ENCODE data around the gene ANKEF1. TPM values are rescaled to one million over a fixed set of nuclear protein-coding genes. Genes with fewer than 3 reads are reported as not detected.

The ANKEF1 gene
- polyA plus RNA-seq, 1 donor (not counting 4 experiments of a cell fraction or from before 2014, with no cell fraction given), result 12.4 TPM

DNA sequence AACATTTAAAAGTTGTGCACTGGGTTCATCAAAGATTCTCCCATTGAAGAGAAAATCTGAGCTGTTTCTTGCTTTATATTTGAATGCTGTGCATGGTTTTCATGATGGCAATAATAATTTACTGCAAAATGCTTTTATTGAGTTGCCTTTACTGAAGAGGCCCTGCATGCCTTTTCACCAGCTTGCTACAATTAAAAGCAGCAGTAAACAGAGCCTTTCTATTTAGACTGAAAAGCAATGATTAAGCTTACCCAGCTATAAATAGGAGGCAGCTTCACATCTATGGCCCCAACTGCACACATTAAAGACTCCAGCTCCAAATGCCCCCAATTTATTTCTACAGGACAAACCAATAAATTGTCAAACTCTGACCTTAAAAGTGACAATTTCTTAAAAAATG is 70.3 kb downstream of the ANKEF1 start:
- TF ChIP-seq CTCF (optimal IDR thresholded peaks at IDR 0.05 in 1 of 3, IDR thresholded peaks at IDR 0.05 in 1 of 3, conservative IDR thresholded peaks at IDR 0.05 in 1 of 3; ENCODE audit: extremely low read depth in 1 of 3, insufficient read depth in 2 of 3, low read length in 3 of 3), result no peak
- Histone ChIP-seq H3K27ac (ENCODE audit: control insufficient read depth, insufficient read depth, low read length) (no peak overlapping the region), H3K36me3 (ENCODE audit: control insufficient read depth in 2 of 2, extremely low read depth in 1 of 2, insufficient read depth in 2 of 2, low read length in 2 of 2) (no peaks in the 10 kb centered on the region)

More for the DNA sequence above, 70.3 kb downstream of the ANKEF1 start:
- dilution Hi-C loops (cut with MboI; ENCODE audit: extremely low pct_ligation_motif_present, low sequenced_read_pairs), result no loop called here
- no peaks in the 10 kb centered on the region for H3K79me2 ChIP-seq (ENCODE audit: control insufficient read depth, insufficient read depth, low read length)
- H2AFZ ChIP-seq (ENCODE audit: control insufficient read depth, low read length), result no peak overlapping the region
- no peak overlapping the region for H3K4me3 ChIP-seq (ENCODE audit: control insufficient read depth in 2 of 3, extremely low read depth in 1 of 3, insufficient read depth in 2 of 3, low read depth in 1 of 3, low read length in 3 of 3)
- peaks cover 6% of the 10 kb centered on the region for H3K4me1 ChIP-seq (ENCODE audit: control insufficient read depth, extremely low read depth, insufficient read depth, low read length)
- no peak for FAIRE-seq
- H3K9me1 ChIP-seq (ENCODE audit: control insufficient read depth, extremely low read depth, insufficient read depth, low read length), result no peaks in the 10 kb centered on the region
- H3K27me3 ChIP-seq (ENCODE audit: control insufficient read depth, extremely low read depth, insufficient read depth, low read length), result no peaks in the 10 kb centered on the region
- no peak for DNase-seq (ENCODE audit: low read depth, low spot score)
- no peak overlapping the region for H3K4me2 ChIP-seq (ENCODE audit: control insufficient read depth, extremely low read depth, insufficient read depth, low read depth, low read length)
- H3K9ac ChIP-seq (ENCODE audit: control insufficient read depth, extremely low read depth, insufficient read depth, low read length), result no peak overlapping the region
- no peaks in the 10 kb centered on the region for H3K9me3 ChIP-seq (ENCODE audit: control insufficient read depth, low read depth, low read length)
- H4K20me1 ChIP-seq (ENCODE audit: control insufficient read depth, extremely low read depth, insufficient read depth, low read length), result no peaks in the 10 kb centered on the region

Small RNA genes lying within 50 kb of the gene (small RNA-seq; reads per million reads assigned to genes)
- 0 reads per million in 3 experiments for gene RF00017 (ENCODE audit: insufficient read length in 3 of 3, low read depth in 3 of 3, low replicate concordance in 1 of 3)

Other genes starting within 250 kb of the ANKEF1 start
- 0.01 TPM in 2 of 3 replicates, not detected in the other for gene PAK5, start 195.9 kb upstream of the ANKEF1 start, polyA plus RNA-seq
- gene SNAP25, start 183.8 kb downstream of the ANKEF1 start, polyA plus RNA-seq, result not detected in 3 replicates

Data from keratinocyte (primary cell).